Cerebellar nuclear complex (tissue), 1 donor: ENCODE results near the gene OR10C1.

ENCODE experiments used
- DNase-seq, 2 experiments: peaks; one replicate each; lab custom pipeline; 2025; lab: John Stamatoyannopoulos, UW

The OR10C1 gene

GRCh38 chr6:29478740-29479139, 39.6 kb downstream of the OR10C1 start:
- no peak for DNase-seq

DNA sequence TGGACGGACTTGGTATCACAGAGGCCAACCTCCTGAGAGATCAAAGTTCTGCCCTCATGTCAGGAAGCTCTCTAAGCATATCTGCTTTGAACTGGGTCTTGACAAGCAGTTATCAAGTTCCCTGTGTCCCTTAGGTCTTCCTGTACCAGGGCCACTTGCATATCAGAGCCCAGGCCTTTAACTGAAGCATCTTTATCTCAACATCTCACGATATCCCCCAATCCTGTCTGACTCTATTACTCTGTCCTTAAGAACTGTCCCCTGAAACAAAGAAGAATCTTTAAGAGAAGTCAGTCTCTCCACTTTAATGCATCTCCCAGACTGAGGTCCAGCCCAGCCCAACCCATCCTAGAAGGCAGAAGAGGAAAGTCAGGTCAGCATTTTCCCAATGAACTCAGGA, 40.5 kb downstream of the OR10C1 start:
- DNase-seq = no peak

DNA sequence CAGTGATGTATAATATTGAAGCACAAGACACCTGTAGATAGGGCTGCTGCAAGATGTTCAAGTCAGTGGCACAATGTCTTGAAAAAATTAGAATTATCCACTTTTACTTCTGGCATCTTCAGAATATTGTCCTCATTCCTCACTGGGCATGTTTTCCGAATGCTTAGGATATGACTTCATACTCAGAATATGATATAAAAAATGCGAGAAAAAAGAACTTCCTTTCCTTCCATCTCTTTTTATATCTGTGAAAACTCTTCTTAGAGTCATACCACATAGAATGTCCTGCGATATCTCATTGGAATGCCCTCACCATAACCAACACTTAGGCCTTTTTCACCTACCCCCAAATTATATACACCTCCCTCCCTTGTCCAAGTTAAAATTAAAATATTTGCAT, 44.1 kb downstream of the OR10C1 start:
- DNase-seq = no peak

- DNase-seq = no peak
These were observed 44.6 kb downstream of the OR10C1 start for GRCh38 chr6:29483735-29484134.

- no peak for DNase-seq
These were observed 47.5 kb downstream of the OR10C1 start for GRCh38 chr6:29486577-29486976.

- DNase-seq = no peak
These were observed 48.0 kb downstream of the OR10C1 start for GRCh38 chr6:29487131-29487530.

DNA sequence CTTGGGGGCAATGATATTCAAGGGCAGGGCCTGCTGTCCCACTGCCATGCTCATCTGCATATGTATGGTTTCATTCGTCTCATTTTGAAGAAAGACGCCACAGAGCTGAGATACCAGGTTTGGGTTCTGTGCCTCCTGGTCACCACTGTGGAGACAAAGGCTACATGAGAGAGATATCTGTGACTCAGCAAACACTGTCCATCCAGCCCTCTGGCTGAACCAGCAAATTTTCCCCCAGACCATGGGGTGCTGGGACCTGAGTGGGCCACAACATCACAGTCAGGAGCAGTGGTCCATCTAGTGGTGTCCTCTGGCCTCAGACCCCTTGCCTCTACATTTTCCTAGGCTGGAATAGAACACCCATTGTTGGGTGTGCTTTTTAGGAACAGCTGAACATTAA, 48.6 kb downstream of the OR10C1 start, which contains the start of gene MAS1L:
MAS1L (minus strand) TSS at position 297 of the 400 bp plus-strand sequence; CDS start at position 243, 54 bp downstream.
- DNase-seq = no peak

- no peak for DNase-seq
These were observed 49.8 kb downstream of the OR10C1 start for GRCh38 chr6:29488874-29489273.

DNA sequence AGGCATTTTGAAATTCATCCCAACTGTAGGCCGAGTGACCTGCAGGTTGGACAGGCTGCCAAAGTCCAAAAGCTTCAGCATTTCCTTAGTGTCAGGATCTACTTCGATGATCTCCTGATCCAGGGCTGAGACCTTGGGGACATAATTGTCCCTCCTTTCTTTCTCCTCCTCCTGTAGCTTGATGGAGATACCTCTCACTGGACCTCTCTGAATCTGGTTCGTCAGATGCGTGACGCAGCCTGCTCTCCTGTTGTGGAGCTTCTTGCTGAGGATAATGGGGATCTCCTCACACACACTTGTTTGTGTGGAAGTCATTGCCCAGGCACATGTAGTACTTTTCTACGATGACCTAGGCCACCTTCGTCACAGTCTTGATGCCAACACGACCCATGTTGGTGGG, 50.2 kb downstream of the OR10C1 start:
- no peak for DNase-seq

GRCh38 chr6:29490055-29490454, 50.9 kb downstream of the OR10C1 start:
- DNase-seq = no peak

DNA sequence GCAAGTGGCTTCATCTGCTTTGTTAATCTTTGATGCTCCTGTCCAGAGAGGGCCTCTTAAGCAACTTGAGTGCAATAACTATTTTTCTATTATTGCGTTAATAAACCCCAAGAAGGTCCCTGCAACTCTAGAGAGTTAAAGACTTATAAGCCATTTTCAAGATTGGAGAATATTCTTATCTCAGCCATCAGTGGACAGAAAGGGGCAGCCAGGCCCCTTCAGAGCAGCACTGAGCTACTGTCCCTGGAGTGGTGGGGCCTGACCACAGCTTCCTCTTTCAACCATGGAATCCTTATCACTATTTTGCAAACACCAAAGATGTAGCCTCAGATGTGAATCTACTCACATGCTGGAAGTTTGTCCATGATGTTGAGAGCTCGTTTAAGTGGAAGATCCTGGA, 51.4 kb downstream of the OR10C1 start:
- no peak for DNase-seq
